NCI-H1105 treated with DMSO at 0.1 percent for 48 hours (cell line): ENCODE measurements around the gene PTGES.
"Not testable (repeated sequence)": the region's sequence is repeated elsewhere in the genome, so short reads cannot be mapped to it uniquely, and the experiment has no call there.

Experiments used
- DNase-seq: peaks from one replicate; lab custom pipeline; 2025; lab: John Stamatoyannopoulos, UW

PTGES gene

DNA sequence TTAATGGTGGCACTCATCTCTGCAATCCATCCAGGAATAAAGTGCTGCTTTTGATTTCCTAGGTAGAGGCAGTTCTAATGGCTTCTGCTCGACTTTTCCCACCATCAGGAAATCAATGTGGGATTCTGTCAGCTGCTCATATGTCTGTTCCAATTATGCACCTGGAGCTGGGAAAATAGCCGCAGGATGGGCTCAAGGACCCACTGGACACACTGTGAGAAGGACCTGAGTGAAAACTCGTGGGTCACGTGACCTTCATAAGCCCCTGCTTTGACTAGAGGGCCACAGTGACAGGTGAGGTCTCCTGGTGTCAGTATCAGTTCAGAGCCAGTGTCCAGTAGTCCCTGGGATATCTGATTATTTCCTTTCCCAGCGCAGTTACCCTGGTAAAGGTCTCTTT, 17.9 kb upstream of the PTGES start:
- no peak for DNase-seq

DNA sequence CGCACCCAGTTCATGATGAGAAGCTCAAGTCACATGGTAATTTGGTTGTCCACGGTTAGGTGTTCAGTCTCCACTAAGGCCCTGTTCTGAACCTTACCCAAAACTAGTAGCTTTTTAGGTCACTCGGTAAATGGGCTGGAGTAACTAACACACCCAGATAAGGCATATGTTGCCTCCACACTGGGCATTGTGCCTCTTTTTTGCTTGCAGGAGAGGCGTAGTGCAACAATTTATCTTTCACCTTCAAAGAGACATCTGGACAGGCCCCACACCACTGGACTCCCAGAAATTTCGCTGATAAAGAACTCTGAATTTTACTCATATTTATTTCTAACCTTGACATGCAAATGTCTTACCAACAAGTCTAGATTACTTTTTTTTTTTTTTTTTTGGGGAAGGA, 16.8 kb upstream of the PTGES start:
- DNase-seq: no peak

DNA sequence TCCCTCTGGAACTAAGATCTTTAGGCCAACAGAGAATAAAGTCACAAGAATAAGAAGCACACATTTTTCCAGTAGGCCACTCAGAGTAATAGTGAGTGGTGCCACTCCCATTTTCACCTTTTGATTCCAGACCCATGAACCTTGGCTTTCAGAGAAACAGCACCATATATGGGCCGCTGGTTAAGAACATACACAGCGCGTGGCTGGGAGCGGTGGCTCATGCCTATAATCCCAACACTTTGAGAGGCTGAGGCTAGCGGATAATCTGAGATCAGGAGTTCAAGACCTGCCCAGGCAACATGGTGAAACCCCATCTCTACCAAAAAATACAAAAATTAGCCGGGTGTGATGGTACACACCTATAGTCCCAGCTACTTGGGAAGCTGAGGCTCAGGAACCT, 15.6 kb upstream of the PTGES start:
- no peak for DNase-seq

DNA sequence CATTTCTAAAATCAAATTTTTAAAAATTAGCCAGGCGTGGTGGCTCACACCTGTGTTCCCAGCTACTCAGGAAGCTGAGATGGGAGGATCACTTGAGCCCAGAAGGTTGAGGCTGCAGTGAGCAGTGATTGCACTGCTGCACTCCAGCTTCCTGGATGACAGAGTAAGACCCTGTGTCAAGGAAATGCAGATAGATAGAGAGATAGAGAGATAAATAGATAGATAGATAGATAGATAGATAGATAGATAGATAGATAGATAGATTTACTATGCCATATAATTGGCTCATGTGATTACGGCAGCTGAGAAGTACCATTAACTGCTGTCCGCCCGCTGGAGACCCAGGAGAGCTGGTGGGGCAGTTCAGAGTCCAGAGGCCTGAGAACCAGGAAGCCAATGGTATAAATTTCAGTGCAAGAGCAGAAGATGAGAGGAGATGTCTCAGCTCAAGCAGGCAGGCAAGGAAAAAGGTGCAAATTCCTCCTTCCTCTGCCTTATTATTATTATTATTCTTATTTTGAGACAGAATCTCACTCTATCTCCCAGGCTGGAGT, 13.0 kb upstream of the PTGES start:
- no peak for DNase-seq

DNA sequence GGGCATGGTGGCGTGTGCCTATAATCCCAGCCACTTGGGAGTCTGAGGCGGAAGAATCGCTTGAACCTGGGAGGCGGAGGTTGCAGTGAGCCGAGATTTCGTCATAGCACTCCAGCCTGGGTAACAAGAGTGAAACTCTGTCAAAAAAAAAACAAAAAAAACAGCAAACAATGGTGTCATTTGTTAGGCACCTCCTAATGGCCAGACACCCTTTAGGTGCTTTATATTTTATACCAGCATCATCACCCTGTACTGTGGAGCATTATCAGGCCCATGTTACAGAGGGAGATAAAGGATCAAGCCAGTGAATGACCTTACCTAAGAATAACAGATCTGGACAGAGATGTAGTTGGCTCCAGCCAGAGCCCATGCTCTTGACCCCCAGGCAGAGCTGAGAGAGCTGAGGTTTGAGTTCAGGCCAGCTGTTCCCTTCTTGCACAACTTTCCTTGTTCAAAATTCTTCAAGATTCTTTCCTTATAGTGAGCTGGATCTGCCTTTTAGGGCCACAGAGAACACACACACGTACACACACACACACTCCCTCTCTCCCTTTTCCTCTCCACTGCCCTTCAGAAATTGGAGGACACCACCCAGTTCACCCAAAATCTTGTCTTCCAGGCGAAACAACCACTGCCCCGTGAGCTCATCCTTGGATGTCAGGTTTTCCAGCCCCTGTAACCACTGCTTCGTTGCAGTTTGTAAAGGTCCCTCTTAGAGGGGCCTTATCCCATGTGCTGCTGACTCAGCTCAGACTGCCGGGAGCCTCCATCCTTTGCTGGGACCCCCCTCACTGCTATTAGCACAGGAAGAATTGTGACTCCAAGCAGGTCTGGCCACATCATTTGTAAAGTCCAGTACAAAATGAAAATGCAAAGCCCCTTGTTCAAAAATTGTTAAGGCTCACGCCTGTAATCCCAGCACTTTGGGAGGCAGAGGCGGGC, 10.4 kb upstream of the PTGES start:
- no peak for DNase-seq

DNA sequence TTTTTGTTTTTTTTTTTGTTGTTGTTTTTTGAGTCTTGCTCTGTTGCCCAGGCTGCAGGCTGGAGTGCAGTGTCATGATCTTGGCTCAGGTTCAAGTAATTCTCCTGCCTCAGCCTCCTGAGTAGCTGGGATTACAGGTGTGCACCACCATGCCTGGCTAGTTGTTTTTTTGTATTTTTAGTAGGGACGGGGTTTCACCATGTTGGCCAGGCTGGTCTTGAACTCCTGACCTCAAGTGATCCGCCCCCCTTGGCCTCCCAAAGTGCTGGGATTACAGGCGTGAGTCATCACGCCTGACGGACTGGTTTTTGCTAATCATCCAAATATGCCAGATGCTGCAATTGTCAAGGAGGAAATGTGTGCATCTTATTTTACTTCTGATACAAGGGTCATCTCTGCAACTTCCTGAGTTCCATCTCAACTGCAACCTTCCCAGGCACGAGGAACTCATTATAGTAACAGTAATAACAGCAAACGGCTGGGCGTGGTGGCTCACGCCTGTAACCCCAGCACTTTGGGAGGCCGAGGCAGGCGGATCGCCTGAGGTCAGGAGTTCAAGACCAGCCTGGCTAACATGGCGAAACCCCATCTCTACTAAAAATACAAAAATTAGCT, 9.6 kb upstream of the PTGES start:
- DNase-seq: not testable (repeated sequence)

DNA sequence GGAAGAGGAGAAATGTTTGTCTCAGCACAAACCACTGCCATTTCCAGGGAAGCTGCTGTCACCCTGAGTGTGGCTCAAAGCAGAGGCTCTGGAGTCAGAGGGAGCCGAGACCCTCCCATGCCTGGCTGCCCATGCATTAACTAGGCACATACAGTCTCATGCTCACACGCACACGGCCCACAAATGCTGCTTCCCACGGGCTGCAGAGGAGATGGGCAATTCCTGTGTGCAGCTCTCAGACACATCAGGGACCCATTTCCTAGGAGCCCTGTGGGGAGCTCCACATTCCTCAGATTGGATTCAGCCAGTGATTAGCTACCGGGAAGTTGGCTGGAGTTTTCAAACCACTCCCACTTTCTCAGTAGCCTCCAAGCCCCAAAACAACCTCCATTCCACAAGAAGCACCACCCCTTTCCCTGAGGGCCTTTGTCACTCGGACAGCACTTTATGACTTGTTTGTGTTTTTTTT, 9.1 kb upstream of the PTGES start:
- no peak for DNase-seq

DNA sequence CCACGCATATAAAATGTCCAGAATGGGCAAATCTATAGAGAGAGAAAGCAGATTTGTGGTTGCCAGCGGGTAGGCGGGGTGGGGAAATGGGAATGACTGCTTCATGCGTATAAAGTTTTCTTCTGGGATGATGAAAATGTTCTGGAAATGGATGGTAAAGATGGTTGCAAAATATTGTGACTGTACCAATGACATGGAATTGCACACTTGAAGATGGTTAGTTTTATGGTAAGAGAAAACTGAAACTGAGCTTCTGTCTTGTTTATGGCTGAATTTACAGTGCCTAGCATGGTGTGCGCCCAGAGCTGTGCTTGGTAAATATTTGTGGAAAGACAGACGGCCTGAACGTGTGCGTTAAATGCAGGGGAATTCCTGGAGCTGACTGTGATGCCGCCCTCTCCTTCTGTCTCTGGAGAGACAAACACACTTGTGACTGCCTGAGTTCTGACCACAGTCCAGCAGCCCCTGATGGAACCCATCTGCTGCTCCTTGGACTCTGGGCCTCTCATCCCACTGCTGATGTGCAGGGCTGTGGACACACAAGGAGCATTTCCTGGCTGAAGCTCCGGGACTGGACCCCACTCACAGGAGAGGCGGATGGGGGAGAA, 8.6 kb upstream of the PTGES start:
- no peak for DNase-seq

DNA sequence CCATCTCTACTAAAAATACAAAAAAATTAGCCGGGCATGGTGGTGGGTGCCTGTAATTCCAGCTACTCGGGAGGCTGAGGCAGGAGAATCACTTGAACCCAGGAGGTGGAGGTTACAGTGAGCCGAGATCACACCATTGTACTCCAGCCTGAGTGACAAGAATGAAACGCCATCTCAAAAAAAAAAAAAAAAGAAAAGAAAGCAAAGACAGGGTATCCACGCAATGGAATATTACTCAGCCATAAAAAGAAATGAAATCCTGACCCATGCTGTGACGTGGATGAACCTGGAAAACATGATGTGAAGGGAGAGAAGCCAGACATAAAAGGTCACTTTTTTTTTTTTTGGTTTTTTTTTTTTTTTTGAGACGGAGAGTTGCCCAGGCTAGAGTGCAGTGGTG, 7.9 kb upstream of the PTGES start:
- DNase-seq: not testable (repeated sequence)

DNA sequence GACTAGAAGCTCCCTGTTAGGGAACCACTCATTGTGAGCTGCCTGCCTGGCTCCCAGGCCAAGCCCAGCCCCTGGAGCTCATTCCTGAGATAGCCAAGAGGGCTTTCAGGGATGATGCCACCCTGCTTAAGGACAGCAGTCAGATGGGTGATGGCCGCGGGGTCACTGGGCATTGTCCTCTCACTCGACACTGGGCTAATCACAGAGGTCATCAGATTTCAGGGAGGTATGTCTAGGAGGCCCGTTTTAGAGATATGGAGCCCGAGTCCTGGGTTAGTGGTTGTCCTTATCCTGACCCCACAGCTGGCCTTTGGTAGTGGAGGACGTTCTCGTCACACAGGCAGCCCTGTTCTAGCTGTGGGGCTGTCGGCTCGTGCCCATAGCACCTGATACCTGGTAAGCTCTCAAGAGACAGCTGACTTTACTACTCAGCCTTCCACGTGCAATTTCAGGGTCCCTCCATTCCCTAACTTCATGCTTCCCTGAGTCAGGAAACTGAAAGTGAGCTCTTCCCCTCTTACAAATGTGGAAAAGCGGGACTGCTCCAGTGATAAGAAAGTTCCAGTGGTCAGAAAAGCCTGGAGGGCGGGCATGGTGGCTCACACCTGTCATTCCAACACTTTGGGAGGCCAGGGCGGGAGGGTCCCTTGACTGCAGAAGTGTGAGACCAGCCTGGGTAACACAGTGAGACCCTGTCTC, 7.1 kb upstream of the PTGES start:
- DNase-seq: no peak

DNA sequence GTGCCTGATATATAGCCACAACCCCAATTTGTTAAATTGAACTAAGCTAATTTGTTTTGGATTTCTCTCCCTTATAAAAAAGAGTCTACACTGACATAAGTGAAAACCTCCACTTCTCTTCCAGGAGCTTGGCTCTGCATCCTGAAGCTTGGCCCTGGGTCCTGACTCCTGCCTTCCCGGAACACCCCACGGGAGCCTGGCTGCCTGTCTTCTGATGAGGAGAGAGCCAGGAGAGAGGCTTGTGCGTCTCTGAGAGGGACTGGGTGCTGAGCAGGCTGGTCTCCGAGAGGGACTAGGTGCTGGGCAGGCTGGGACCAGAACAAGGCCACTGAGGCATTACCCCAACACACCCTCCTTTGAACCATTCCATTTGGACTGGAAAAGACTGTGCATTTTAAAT, 6.5 kb upstream of the PTGES start:
- DNase-seq: no peak

DNA sequence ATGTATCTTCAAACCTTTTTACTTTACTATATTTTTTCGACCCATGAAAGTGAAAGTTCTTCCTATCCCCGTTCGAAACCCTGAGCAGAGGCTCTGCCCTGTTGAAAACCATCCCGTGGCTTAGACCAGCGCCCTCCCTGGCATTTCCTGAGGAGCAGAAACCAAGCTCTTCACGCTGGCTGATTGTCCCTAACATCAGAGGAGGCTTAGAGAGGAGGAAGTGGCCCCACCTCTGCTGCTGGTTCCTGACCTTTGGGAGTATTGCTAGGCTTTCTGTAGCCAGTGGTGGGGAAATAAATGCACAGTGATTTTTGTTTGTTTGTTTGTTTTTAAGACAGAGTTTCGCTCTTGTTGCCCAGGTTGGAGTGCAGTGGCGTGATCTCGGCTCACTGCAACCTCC, 4.2 kb upstream of the PTGES start:
- DNase-seq: no peak

DNA sequence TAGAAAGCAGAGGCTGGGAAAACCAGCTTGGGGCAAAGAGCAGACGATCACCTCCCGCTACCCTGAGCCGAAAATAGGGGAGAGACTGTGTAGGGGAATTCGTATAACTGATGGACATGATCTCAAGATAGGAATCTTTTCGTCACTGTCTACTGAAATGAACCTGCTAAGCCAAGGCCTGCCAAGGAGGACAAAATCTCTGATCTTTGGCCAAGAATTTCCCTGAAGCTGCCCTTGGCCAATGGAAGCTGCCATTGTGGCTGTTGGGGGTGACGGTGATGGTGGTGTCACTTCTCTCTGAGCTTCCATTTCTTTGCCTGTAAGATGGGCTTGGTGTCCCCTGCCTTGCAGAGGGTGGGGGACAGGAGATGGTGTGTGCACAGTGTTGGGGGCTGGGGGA, 3.3 kb upstream of the PTGES start:
- DNase-seq: no peak

DNA sequence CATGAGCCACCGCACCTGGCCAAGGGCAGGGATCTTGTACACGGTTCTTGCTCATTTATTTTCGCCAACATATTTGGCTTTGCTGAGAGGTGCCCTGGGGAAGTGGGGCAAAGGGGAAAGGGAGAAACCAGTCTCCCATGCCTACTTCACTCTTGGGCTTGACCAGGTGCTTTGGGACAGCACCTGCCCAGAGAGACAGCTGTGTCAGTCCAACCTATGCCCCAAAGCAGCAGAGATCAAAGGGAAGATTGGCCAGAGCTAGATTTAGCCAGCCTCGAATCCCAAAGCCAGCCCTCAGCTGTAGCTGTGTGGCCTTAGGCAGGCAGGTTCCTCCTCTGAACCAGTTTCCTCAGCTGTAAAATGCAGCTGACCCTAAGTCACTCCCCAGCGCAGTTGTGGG, 2.3 kb upstream of the PTGES start:
- no peak for DNase-seq

DNA sequence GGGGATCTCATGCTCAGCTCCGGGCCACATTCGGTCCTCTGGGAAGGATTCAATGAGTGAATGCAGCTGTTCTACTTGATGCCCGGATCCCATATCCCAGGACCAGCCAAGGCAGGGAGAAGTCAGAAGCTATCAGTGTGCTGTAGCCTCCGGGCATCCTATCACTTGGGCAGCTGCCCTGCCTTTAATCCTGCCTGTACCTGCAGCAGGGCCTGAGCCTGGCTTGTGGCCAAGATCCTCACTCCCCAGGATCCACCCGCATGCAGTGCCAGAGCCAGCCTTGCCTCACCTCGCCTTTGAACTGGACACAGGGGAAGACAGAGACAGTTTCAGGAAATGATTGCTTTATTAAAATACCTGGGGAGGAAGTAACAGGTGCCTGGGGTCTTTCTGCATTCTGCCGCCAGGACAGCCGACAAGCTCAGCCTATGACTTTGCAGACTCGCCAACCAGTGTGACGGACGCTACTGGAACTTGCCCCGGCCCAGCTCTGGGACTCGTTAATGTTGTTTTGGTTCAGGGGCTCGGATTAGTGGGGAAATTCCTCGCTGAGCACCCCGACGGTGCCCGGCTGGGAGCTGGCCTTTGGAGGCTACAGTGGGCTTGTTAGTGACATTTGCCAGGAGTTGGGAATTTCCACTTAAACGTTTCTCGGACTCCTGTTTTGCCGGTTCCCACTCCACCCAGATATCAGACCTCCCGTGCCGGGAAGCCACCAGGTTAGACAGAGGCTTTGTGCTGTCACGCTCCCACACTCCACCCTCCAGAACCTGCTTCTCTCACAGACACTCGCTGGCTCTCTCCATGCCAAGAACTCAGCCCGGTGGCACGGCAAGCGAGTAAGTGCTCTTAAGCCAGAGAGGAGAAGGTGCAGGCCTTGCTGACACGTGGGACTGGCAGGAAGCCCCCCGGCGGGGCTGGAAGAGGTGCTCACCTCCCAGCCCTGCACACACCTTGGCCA, 721 bp downstream of the PTGES start:
- peak; percentile 64 for DNase-seq

DNA sequence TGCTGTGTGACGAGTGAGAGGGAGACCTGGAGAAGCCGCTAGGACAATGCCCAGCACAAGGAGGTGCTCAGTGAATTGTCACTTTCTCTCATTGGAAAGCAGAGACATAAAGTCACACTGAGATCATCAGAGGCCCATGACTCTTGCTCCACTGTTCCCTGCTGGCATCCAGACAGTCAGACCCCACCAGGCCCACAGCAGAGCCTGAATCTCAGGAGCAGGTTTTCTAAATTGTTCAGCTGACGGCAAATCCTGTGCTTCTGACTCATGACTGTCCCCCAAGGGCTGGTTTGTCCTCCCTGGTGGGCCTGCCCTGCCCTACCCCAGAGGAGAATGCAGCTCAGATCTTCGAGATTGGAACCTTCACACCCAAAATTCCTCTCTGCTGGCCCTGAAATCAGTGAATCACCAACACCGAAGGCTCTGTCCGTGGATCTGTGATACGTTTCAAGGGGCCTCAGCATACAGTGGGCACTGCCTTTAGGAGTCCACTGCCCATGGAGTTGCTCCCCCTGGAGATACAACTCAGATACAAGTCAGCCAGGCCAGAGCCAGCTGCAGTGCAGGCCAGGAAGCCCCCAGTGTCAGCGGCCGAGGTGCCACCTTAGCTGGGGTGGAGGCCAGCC, 2.7 kb downstream of the PTGES start:
- DNase-seq: no peak

DNA sequence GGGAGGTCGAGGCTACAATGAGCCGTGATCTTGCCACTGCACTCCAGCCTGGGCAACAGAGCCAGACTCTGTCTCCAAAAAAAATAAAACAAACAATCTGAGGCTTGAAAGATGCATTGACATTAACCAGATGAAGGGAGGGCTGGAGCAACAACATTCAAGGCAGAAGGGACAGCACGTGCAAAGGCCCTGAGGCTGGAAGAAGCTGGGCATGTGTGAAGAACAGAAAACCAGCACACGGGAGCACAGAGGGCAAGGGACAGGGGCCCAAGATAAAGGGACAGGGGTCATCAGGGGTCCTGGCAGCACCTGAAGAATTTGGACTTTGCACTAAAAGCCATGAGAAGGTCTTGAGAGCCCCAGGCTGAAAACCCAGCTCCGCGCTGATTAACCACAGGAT, 3.3 kb downstream of the PTGES start:
- no peak for DNase-seq

DNA sequence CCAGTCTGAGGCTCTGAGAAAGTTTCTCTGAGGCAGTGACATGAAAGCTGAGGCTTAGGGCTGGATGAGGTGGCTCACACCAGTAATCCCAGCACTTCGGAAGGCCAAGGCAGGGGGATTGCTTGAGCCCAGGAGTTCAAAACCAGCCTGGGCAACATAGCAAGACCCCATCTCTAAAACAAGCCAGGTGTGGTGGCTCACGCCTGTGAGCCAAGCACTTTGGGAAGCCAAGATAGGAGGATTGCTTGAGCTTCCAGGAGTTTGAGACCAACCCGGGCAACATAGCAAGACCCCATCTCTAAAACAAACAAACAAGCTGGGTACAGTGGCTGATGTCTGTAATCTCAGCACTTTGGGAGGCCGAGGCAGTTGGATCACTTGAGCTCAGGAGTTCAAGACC, 3.8 kb downstream of the PTGES start:
- not testable (repeated sequence) for DNase-seq

DNA sequence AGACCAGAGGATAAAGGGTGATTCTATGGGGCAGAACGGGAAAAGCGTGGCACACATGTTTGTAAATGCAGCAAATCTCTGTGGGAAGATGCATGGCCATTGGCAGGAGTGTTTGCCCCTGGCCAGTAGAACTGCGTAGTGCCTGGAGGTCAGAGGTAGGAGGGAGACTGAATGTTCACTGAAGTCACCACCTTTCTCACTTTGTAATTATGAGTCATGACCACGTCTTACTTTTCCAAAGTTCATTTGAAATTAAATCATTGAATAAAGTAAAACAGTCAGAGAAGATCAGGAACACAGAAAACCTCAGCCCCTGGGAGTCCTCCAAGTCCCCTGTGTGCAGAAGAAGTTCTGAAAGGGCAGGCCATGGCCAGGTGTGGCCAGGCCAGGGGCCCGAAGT, 4.6 kb downstream of the PTGES start:
- DNase-seq: no peak

DNA sequence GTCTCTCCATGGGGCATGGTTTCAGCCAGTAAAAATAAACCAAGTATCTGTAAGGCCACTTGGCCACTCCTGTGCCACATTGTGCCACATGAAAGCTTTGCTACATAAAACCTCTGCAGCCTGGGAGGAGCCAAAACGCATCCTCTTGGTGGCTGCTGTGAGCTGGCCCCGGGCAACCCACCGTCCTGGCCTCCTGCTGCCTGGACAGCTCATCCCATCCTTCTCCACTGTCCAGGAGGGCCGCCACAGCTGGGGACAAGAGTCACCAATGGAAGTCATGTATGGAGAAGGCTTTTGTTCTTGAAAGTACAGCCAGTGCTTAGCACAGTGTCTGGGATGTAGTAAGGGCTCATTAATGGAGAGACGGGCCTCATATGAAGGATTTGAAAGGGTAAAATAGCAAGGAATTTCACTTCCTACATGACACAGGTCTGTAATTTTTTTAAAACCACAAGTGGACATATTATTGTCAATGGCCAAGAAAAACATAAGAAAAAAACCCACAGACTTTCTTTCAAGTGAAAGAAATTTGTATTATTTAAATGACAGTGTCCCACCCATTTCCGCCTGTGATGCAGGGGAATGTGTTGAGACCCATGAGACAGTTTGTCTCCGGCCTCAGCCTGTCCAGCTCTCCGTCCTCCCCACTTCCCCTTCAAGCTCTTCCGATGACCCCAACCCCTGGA, 6.6 kb downstream of the PTGES start:
- DNase-seq: no peak
